GM19025 (cell line): Measurements from ENCODE around the gene KIAA0319L.

Source experiments
- ATAC-seq: cut with Tn5 transposase; IDR thresholded peaks from one replicate; pipeline ENCODE4 v1.9.1; 2021; ENCODE audit warnings: mild to moderate bottlenecking, low read depth, moderate library complexity; ENCODE audit not compliant: unreplicated experiment

Gene KIAA0319L

GRCh38 chr1:35564037-35564883 lies 7.1 kb upstream of the KIAA0319L start:
- no peak for ATAC-seq

GRCh38 chr1:35563166-35563565 lies 6.0 kb upstream of the KIAA0319L start:
- ATAC-seq, result no peak

DNA sequence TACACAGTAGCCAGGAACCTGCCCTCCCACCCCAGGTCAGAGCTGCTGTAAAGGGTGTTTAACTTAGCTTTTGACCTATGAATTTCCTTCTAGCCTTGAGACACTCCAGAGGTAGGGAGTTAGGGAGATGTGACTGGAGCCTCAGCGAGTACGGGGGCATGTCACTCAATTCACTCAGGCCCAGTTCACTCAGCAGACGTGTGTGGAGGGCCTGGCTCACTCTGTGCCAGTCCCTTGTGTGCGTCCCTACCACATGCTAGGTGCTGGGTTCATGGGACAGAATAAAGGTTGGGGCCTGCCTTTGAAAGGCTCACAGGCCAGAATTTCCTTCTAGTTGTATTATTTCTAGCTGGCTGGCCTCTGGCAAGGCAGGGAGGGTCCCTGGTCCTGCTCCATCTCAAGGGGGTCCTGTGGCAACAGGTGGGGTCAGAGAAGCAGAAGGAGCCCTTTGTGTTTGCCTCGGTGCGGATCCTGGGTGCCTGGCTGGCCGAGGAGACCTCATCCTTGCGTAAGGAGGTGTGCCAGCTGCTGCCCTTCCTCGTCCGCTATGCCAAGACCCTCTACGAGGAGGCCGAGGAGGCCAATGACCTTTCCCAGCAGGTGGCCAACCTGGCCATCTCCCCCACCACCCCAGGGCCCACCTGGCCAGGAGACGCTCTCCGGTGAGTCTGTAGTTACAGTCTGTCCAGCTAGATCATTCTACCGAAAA lies 4.9 kb upstream of the KIAA0319L start:
- ATAC-seq, result no peak

DNA sequence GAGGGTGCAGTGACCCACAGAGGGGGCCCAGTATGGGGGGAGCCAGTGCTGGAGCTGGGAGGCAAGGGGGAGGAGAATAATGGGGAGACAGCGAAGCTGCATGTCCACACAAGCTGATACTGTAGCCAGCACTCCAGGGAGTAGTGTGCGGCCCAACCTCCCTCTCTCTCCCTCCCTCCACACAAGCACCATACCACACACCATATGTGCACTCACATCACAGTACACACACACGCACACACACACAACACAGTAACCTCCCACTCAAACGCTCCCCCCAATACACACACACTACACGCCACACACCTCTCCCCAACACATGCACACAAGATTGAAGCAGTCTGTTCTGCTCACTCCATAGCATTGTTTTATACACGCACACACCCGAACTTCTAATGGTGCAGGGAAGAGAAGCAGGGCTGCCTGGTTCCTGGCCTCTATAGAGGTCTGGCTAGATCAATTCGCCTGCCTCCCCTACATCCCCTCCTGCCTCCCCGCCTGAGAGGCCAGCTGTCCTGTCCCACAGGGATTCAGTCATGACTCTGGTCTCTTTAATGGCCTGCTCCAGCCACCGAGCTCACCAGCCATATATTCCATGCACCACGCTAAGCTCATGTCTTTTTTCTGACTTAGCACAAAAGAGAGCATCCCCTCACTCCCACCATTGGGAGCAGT lies 4.2 kb upstream of the KIAA0319L start:
- no peak for ATAC-seq

- ATAC-seq, result no peak
These were observed 3.3 kb upstream of the KIAA0319L start for GRCh38 chr1:35560256-35561225.

GRCh38 chr1:35559317-35559944 lies 2.2 kb upstream of the KIAA0319L start:
- no peak for ATAC-seq

DNA sequence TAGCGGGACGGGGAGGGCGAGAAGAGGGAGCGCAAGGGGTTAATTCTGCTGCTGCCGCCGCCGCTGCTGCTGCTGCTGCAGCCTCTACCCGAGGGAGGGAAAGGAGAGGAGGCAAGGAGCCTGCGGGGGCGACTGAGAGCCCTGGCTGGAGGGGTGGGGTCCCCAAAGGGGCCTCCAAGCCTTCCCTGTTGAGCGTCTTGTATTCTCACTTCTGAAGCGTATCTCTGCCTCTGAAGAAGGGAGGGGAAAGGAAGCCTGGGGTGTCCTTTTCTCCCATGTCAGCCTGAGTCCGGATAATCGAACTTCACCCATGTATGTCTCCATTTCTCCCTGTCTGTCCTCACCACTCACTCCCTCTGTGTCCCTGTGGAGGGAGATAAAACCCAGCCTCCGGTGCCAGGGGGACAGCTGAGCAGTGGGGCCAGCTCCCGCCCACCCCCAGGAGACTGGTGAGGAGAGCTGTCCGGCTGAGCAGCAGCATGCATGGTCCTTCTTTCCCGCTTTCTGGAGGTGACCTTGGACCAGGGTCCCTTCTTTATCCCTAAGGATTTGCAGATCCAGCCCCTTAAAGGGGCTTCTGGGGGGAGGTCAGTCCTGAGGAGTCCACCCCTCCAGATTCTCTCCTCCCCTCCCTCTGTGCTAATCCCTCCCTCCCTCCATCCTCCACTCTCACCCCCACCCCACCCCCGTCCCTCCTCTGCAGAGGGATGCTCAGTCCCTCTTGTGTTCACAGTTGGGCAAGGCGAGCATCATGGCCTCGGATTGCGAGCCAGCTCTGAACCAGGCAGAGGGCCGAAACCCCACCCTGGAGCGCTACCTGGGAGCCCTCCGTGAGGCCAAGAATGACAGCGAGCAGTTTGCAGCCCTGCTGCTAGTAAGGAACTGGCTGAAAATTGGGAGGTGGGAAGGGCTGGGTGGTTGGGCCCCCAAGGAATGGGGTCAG lies 1.4 kb upstream of the KIAA0319L start:
- ATAC-seq, result no peak

DNA sequence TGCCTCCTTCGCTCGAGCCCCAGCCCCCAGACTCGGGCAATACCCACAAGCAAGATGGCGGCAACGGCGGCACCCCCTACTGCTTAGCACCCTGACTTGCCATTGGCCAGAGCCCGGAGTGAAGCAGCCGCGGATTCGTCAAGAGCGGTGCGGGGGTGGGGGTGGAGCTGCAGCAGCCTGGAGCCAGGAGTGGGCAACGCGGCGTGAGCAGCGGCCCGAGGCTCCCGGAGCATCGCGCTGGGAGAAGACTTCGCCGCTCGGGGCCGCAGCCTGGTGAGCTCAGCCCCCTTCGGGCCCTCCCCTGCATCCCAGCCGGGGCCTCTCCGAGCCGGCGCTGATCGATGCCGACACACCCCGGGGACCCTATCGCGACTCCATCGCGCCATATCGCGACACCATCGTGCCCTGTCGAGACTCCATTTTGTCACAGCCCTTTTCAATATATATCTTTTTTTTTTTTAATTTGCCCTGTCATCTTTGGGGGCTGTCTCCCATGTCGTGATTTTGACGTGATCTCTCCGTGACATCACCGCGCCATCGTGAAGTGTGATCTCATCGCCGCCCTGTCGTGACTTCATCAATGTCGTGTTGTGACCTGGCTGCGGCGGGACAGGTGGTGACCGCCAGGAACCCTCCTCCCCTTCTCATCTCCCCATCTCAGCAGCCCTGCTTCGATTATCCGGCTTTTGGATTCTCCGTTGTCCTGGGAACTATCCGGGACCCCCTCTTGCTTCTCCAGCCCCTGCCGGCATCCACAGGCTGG lies 589 bp upstream of the KIAA0319L start, which contains the start of gene NCDN:
NCDN (plus strand) TSS at position 189 of the 763 bp plus-strand sequence; CDS start at position 581, 392 bp downstream.
- ATAC-seq, result peak; percentile 80

DNA sequence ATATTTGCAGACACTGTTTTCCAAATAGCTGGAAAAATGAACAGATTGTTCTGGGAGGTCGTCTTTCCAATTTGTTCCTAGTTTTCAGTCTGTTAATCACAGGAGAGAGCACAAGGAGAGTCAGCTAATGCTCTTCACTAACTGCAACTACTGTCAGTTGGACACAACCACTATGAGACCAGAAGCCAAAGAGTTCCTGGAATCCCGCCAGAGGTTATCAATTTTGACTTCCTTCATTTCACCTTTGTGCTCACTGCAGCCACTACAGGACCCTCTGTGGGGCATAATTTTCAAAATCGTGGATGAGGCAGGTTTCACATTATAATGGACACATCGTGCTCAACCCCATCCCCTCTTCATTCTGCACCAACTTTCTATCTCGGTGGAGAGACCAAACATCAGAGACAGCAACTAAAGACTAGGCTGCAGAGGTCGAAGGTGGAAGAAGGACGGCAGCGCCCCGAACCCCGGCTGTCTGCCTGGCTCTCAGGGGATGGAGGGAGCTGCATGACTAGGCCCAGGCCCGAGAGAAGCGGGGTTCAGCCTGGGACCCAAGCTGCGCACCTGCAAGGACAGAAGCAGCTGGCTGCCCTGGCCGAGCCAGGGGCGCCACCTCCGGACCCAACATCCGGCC lies 602 bp downstream of the KIAA0319L start:
- no peak for ATAC-seq

- ATAC-seq, result no peak
These were observed 1.4 kb downstream of the KIAA0319L start for GRCh38 chr1:35555601-35556477.

DNA sequence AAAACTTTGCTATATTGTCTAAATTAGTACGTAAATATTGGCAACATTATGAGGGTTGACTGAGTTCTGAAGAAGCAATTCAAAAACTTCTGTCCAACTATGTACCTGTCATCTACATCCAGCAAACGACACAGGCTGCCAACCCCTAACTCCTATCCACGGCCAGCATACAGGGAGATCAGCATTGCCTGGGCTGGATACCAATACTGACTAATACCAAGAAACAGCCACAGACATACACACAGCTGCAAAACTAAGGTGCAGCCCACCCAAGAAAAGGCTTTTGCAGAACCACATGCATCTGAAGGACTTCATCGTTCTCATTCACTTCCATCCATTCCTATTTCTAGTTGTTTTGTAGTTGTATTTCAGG lies 2.0 kb downstream of the KIAA0319L start:
- no peak for ATAC-seq

DNA sequence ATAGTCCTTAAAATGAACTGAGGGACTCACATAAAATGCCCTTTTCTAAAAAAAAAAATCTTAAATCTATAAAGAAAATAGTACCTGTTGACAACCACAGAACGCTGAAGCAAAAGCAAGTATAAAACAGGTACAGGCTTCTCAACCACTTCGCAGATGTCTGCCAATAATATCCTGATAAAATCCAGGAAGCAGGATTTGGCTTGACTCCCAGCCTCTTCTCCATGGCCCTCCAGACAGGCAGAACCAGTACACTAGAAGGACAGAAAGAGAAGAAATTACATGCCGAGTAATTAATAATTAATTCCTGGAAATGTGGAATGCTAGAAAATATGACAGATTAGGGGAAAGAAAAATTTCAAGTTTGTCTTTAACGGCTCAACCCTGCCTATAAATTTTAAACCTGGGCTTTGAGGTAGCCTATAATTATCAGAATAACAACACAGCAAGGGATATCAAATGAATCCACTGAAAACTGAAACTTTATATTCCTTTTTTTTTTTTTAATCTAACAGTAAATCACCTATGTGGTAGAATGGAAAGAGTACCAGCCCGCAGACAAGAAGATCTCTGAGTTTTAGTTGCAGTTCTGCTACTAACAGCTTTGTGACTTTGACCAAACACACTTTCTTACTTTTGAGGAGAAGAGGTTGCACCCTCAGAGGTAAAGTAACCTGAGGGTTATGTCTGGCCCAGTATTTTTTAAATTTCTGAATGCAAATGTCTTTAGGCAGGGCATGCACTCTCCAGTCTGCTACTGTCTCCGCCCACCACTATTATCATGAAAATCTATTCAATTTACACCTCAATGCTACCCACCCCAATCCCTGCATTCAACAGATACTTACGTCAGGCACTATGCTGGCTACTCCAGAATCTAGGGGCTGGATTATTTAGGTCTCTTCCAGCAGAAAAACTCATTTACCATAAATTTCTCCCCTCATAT lies 2.7 kb downstream of the KIAA0319L start:
- ATAC-seq, result no peak

- no peak for ATAC-seq
These were observed 3.4 kb downstream of the KIAA0319L start for GRCh38 chr1:35553851-35554250.

GRCh38 chr1:35546614-35547013 lies 10.6 kb downstream of the KIAA0319L start:
- ATAC-seq, result no peak

GRCh38 chr1:35544976-35545375 lies 12.2 kb downstream of the KIAA0319L start:
- no peak for ATAC-seq
